Measurements from ENCODE around the gene SLC49A3. TPM values are rescaled to one million over a fixed set of nuclear protein-coding genes. Genes with fewer than 3 reads are reported as not detected.

SLC49A3 gene
- total and polyA plus RNA-seq, 2 of the 13 experiments (the other 11 are each of a cell fraction or from before 2014, with no cell fraction given): 0.07 to 0.17 TPM

DNA sequence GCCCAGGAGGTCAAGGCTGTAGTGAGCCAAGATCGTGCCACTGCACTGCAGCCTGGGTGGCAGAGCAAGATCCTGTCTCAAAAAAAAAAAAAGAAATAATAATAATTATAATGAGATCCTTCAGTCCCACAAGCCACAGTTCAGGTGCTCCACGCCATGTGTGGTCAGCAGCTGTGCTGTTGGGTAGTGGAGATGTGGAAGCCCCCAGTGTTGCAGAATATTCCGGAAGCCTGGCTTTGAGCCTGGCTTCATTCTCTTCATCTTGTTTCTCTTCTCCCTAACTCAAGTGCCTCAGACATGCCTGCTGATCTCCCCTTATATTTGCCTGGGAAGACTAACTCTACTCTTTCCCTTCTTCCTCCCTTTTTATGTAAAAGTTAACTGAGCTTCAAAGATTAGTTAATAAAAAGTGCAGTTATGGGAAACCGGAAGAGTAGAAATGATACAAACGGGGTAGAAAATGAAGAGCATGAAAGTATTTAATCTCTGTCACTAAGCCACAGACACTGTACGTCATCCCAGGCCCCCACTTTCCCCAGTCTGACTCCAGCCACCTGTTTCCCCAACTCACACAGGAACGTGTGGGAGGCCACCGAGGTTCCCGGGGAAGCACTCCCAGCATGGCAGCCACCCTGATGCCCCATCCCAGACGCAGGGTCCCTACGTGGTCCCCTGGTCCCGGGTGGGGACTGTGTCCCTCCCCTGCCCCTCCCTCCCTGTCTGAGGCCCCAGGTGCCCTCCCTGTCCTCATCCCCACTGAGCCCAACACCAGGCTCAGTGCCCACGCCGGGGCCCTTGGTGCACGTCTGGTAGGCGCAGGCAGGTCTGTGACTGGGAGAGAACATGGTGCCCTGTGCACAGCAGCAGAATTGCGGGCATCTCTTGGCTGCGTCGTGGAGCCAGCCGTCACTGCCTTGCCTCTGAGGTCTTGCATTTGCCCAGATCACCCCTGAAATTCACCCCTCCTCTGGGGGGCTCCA lies 40.7 kb upstream of the SLC49A3 start:
- no peak for ATAC-seq
- CTCF ChIA-PET (ENCODE audit: low intra/inter-chr PET ratio, low total read pairs): no interaction called here
- intact Hi-C loops (cut with micrococcal nuclease; ENCODE audit: unreplicated experiment) (no loop called here), in situ Hi-C loops (cut with HindIII; ENCODE audit: extremely low pct_ligation_motif_present, low pct_unique_long_range_greater_than_20kb) (no loop called here)
- no peak for FAIRE-seq
- H3K36me3 ChIP-seq (replicated peaks in 1 of 2; ENCODE audit: control insufficient read depth in 1 of 2, insufficient read depth in 2 of 2, low read length in 2 of 2): peaks cover 10 to 33% of the 10 kb centered on the region in 2 experiments
- POLR2A ChIA-PET: no interaction called here
- H3K9me3 ChIP-seq (ENCODE audit: low read length): no peaks in the 10 kb centered on the region
- H2AFZ ChIP-seq (ENCODE audit: low read length): no peak overlapping the region
- peaks cover 3% of the 10 kb centered on the region for H3K4me1 ChIP-seq (ENCODE audit: insufficient read depth, low read length)
- WGBS (ENCODE audit: low lambda C conversion rate): 97% methylated on average over 16 of the region's 20 CpGs
- no peak overlapping the region for H3K9ac ChIP-seq (ENCODE audit: insufficient read depth, low read depth, low read length)
- no TSS peak for BruUV-seq (replicated peaks)
- H4K20me1 ChIP-seq (ENCODE audit: insufficient read depth, low read length): peaks cover 8% of the 10 kb centered on the region; the same call in 1 of the 2 replicates
- no peak for DNase-seq (ENCODE audit: low spot score)
- H3K79me2 ChIP-seq (ENCODE audit: insufficient read depth, low read length): peaks cover 25% of the 10 kb centered on the region
- no peak for TF ChIP-seq ZNF430 (CRISPR knock-in tag; IDR thresholded peaks at IDR 0.05)
- TF ChIP-seq AGO1 (IDR thresholded peaks at IDR 0.05; ENCODE audit: low read depth, low read length, poor library complexity, severe bottlenecking): no peak
- no peak for TF ChIP-seq ZNF20 (CRISPR knock-in tag; IDR thresholded peaks at IDR 0.05)
- no peak for TF ChIP-seq ZNF446 (CRISPR knock-in tag; IDR thresholded peaks at IDR 0.05)
- no peak for TF ChIP-seq ZNF235 (CRISPR knock-in tag; IDR thresholded peaks at IDR 0.05; ENCODE audit: borderline replicate concordance)
- no peak for TF ChIP-seq STAG1 (CRISPR knock-in tag; IDR thresholded peaks at IDR 0.05)
- no peak for TF ChIP-seq MTA3 (CRISPR knock-in tag; IDR thresholded peaks at IDR 0.05)
- TF ChIP-seq ZMYM3 (CRISPR knock-in tag; IDR thresholded peaks at IDR 0.05): no peak
- TF ChIP-seq, protein P1, sequence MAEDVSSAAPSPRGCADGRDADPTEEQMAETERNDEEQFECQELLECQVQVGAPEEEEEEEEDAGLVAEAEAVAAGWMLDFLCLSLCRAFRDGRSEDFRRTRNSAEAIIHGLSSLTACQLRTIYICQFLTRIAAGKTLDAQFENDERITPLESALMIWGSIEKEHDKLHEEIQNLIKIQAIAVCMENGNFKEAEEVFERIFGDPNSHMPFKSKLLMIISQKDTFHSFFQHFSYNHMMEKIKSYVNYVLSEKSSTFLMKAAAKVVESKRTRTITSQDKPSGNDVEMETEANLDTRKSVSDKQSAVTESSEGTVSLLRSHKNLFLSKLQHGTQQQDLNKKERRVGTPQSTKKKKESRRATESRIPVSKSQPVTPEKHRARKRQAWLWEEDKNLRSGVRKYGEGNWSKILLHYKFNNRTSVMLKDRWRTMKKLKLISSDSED (CRISPR knock-in tag; IDR thresholded peaks at IDR 0.05): no peak
- TF ChIP-seq PITX1 (CRISPR knock-in tag; IDR thresholded peaks at IDR 0.05): no peak
- TF ChIP-seq, protein P2, sequence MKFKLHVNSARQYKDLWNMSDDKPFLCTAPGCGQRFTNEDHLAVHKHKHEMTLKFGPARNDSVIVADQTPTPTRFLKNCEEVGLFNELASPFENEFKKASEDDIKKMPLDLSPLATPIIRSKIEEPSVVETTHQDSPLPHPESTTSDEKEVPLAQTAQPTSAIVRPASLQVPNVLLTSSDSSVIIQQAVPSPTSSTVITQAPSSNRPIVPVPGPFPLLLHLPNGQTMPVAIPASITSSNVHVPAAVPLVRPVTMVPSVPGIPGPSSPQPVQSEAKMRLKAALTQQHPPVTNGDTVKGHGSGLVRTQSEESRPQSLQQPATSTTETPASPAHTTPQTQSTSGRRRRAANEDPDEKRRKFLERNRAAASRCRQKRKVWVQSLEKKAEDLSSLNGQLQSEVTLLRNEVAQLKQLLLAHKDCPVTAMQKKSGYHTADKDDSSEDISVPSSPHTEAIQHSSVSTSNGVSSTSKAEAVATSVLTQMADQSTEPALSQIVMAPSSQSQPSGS (CRISPR knock-in tag; IDR thresholded peaks at IDR 0.05): no peak
- TF ChIP-seq, protein P3, sequence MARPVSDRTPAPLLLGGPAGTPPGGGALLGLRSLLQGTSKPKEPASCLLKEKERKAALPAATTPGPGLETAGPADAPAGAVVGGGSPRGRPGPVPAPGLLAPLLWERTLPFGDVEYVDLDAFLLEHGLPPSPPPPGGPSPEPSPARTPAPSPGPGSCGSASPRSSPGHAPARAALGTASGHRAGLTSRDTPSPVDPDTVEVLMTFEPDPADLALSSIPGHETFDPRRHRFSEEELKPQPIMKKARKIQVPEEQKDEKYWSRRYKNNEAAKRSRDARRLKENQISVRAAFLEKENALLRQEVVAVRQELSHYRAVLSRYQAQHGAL (CRISPR knock-in tag; IDR thresholded peaks at IDR 0.05; ENCODE audit: not compliant biosample characterization): no peak
- no peak for TF ChIP-seq ZNF550 (CRISPR knock-in tag; IDR thresholded peaks at IDR 0.05; ENCODE audit: borderline replicate concordance)
- H3K4me3 ChIP-seq (replicated peaks in 1 of 3; ENCODE audit: insufficient read depth in 1 of 3, low read depth in 2 of 3, low read length in 3 of 3): no peak overlapping the region
- no peak overlapping the region for H3K27ac ChIP-seq (ENCODE audit: extremely low read length, insufficient read depth, low read length)
- no peak overlapping the region for H3K4me2 ChIP-seq (ENCODE audit: low read depth, low read length)
- no peaks in the 10 kb centered on the region for H3K27me3 ChIP-seq (ENCODE audit: control insufficient read depth in 1 of 2, insufficient read depth in 2 of 2, low read length in 2 of 2)
